PC-9 (cell line): ENCODE measurements around the gene PDHB. TPM values are rescaled to one million over a fixed set of nuclear protein-coding genes. Genes with fewer than 3 reads are reported as not detected.
A peak's percentile ranks its signal among the peaks of the same experiment; 100 is the strongest.

Experiments
- BruUV-seq: library from RNA; stranded (reverse); fragments of 400-500 nt; replicated peaks from 2 replicates; lab custom pipeline; 2021; lab: Mats Ljungman, UMichigan
- CTCF ChIA-PET: fragments of 300-600 bp; sonication (Branson Sonifier 250); formaldehyde crosslinking; loops from one replicate; lab custom pipeline; 2022; ENCODE audit warnings: antibody characterized with exemption; lab: Charles Lee
- POLR2A ChIA-PET: fragments of 300-600 bp; sonication (Branson Sonifier 250); formaldehyde crosslinking; loops from one replicate; lab custom pipeline; 2022; ENCODE audit warnings: antibody characterized with exemption; ENCODE audit not compliant: unreplicated experiment; lab: Charles Lee
- DNase-seq, 2 experiments: peaks; one replicate each; pipeline versions ENCODE4 v3.0.0 to v3.0.0-alpha.2; 2015 to 2022; ENCODE audit warnings: mixed read lengths in 1 of 2
- H2AFZ ChIP-seq: fragments of 200-600 bp; sonication (generic); 2 replicates; pipeline ENCODE4 v1.8.1; 2017; ENCODE audit warnings: antibody characterized with exemption
- H3F3A ChIP-seq: fragments of 200-600 bp; sonication (generic); 2 replicates; pipeline ENCODE4 v1.8.1; 2017; ENCODE audit warnings: antibody characterized with exemption, mild to moderate bottlenecking, low read depth; ENCODE audit not compliant: insufficient read depth
- H3K27ac ChIP-seq: fragments of 200-600 bp; sonication (generic); 2 replicates; pipeline ENCODE4 v1.6.1; 2016; ENCODE audit warnings: mixed run types
- H3K27me3 ChIP-seq: fragments of 200-600 bp; sonication (generic); 2 replicates; pipeline ENCODE4 v1.6.1; 2016; ENCODE audit warnings: low read depth, mixed run types; ENCODE audit not compliant: insufficient read depth
- H3K36me3 ChIP-seq: fragments of 200-600 bp; sonication (generic); 2 replicates; pipeline ENCODE4 v1.6.1; 2016; ENCODE audit warnings: low read depth, mixed run types
- H3K4me1 ChIP-seq: fragments of 200-600 bp; sonication (generic); replicated peaks from 2 replicates; pipeline ENCODE4 v1.6.1; 2016; ENCODE audit warnings: mixed run types; ENCODE audit not compliant: insufficient read depth
- H3K4me2 ChIP-seq: fragments of 200-600 bp; sonication (generic); 2 replicates; pipeline ENCODE4 v1.6.1; 2017; ENCODE audit warnings: mixed run types
- H3K4me3 ChIP-seq: fragments of 200-600 bp; sonication (generic); 2 replicates; pipeline ENCODE4 v1.6.1; 2016; ENCODE audit warnings: mixed run types
- H3K79me2 ChIP-seq: fragments of 200-600 bp; sonication (generic); 2 replicates; pipeline ENCODE4 v1.6.1; 2017; ENCODE audit warnings: low read depth, mixed run types
- H3K9me2 ChIP-seq: fragments of 200-600 bp; sonication (generic); 2 replicates; pipeline ENCODE4 v1.8.1; 2017; ENCODE audit warnings: mild to moderate bottlenecking; ENCODE audit not compliant: insufficient read depth
- H3K9me3 ChIP-seq: fragments of 200-600 bp; sonication (generic); 2 replicates; pipeline ENCODE4 v1.8.1; 2016; ENCODE audit warnings: low read depth; ENCODE audit not compliant: insufficient read depth
- H4K20me1 ChIP-seq: fragments of 200-600 bp; sonication (generic); 2 replicates; pipeline ENCODE4 v1.8.1; 2017; ENCODE audit not compliant: insufficient read depth
- EZH2 ChIP-seq: fragments of 200-600 bp; sonication (generic); IDR thresholded peaks from 2 replicates; pipeline ENCODE4 v1.8.0; 2017; ENCODE audit warnings: antibody characterized with exemption, low read depth
- intact Hi-C: fragments of 100-400 bp; cut with micrococcal nuclease; formaldehyde crosslinking; loops from one replicate; pipeline ENCODE4 v1.10.0; 2022; ENCODE audit not compliant: unreplicated experiment
- total RNA-seq: library from RNA; stranded (reverse); gene quantifications from 2 replicates; pipeline ENCODE4 v1.2.3, GENCODE V29; 2021
- TF ChIP-seq, protein P1 (sequence below): fragments of 200-600 bp; sonication (generic); conservative IDR thresholded peaks from 2 replicates; pipeline ENCODE4 v1.6.1; 2017; ENCODE audit warnings: mixed run types, antibody characterized with exemption, mild to moderate bottlenecking, moderate library complexity

The PDHB gene
- total RNA-seq, 1 experiment from 2014 or later: 69.8 TPM

DNA sequence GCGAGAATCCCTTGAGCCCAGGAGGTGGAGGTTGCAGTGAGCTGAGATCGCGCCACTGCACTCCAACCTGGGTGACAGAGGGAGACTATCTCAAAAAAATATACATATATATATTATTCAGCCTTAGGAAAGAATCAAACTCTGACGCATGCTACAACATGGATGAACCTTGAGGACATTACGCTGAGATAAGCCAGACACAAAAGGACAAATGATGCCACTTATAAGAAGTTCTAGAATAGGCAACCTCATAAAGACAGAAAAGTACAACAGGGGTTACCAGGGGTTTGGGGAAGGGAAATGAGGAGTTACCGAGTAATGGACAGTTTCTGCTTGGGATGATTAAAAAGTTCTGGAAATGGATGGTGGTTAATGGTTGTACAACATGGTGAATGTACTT is 727 bp downstream of the PDHB start:
- Histone ChIP-seq H2AFZ (peak overlapping the region; percentile 89; the same call in 1 of the 2 replicates), H3K9me2 (no peaks in the 10 kb centered on the region), H3K79me2 (peaks cover 17% of the 10 kb centered on the region), H3K9me3 (no peaks in the 10 kb centered on the region), H3K4me3 (peak overlapping the region; percentile 84), H3K4me1 (peaks cover 13% of the 10 kb centered on the region), H3K4me2 (peak overlapping the region; percentile 95), H3K36me3 (peaks cover 33% of the 10 kb centered on the region; the same call in 1 of the 2 replicates), H3K27me3 (no peaks in the 10 kb centered on the region), H3F3A (peaks cover 2% of the 10 kb centered on the region; the same call in 1 of the 2 replicates), H3K27ac (no peak overlapping the region), H4K20me1 (no peaks in the 10 kb centered on the region)
- intact Hi-C loops: loop anchor here (1.0 to 5.0 kb wide), 3 partner anchors 39 to 174 kb away; no protein-coding TSS in a partner anchor
- TSS peak; percentile 33 for BruUV-seq
- ChIA-PET POLR2A (no interaction called here), CTCF (no interaction called here)
- no peak for DNase-seq
- TF ChIP-seq, protein P1, sequence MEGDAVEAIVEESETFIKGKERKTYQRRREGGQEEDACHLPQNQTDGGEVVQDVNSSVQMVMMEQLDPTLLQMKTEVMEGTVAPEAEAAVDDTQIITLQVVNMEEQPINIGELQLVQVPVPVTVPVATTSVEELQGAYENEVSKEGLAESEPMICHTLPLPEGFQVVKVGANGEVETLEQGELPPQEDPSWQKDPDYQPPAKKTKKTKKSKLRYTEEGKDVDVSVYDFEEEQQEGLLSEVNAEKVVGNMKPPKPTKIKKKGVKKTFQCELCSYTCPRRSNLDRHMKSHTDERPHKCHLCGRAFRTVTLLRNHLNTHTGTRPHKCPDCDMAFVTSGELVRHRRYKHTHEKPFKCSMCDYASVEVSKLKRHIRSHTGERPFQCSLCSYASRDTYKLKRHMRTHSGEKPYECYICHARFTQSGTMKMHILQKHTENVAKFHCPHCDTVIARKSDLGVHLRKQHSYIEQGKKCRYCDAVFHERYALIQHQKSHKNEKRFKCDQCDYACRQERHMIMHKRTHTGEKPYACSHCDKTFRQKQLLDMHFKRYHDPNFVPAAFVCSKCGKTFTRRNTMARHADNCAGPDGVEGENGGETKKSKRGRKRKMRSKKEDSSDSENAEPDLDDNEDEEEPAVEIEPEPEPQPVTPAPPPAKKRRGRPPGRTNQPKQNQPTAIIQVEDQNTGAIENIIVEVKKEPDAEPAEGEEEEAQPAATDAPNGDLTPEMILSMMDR: no peak
- TF ChIP-seq EZH2: no peak

- no peaks in the 10 kb centered on the region for H3K9me2 ChIP-seq
- peaks cover 37% of the 10 kb centered on the region; the same call in 1 of the 2 replicates for H3K36me3 ChIP-seq
- H2AFZ ChIP-seq: no peak overlapping the region
- DNase-seq: no peak
- ChIA-PET CTCF (interaction anchor here (0.5 kb wide), 1 partner anchor 242 kb away, joined by 3 read pairs; no protein-coding TSS in a partner anchor), POLR2A (no interaction called here)
- BruUV-seq: no TSS peak
- TF ChIP-seq, protein P1: no peak
- no peak for TF ChIP-seq EZH2
- H3K4me3 ChIP-seq: no peak overlapping the region
- no peaks in the 10 kb centered on the region for H3K9me3 ChIP-seq
- H3K27me3 ChIP-seq: no peaks in the 10 kb centered on the region
- no peaks in the 10 kb centered on the region for H4K20me1 ChIP-seq
- peaks cover 13% of the 10 kb centered on the region for H3K4me1 ChIP-seq
- H3K79me2 ChIP-seq: peaks cover 17% of the 10 kb centered on the region
- no peak overlapping the region for H3K4me2 ChIP-seq
- H3F3A ChIP-seq: peaks cover 7% of the 10 kb centered on the region; the same call in 1 of the 2 replicates
- no peak overlapping the region for H3K27ac ChIP-seq
- intact Hi-C loops: loop anchor here (5.0 kb wide), 2 partner anchors 43 to 178 kb away; no protein-coding TSS in a partner anchor
Observed at GRCh38 chr3:58429657-58430056, 4.0 kb downstream of the PDHB start.

GRCh38 chr3:58427661-58428361 is 5.8 kb downstream of the PDHB start:
- DNase-seq: no peak
- H3K79me2 ChIP-seq: peaks cover 12% of the 10 kb centered on the region
- no peaks in the 10 kb centered on the region for H3K9me2 ChIP-seq
- TF ChIP-seq EZH2: no peak
- TF ChIP-seq, protein P1: no peak
- no peaks in the 10 kb centered on the region for H3K9me3 ChIP-seq
- no peak overlapping the region for H2AFZ ChIP-seq
- ChIA-PET POLR2A (no interaction called here), CTCF (interaction anchor here (0.5 kb wide), 1 partner anchor 213 kb away, joined by 11 read pairs; no protein-coding TSS in a partner anchor)
- H3K4me2 ChIP-seq: no peak overlapping the region
- H4K20me1 ChIP-seq: no peaks in the 10 kb centered on the region
- intact Hi-C loops: no loop called here
- no peak overlapping the region for H3K27ac ChIP-seq
- no TSS peak for BruUV-seq
- H3K4me3 ChIP-seq: no peak overlapping the region
- H3K4me1 ChIP-seq: peaks cover 6% of the 10 kb centered on the region; the same call in 1 of the 2 replicates
- H3K36me3 ChIP-seq: peaks cover 37% of the 10 kb centered on the region; the same call in 1 of the 2 replicates
- no peaks in the 10 kb centered on the region for H3K27me3 ChIP-seq
- peaks cover 7% of the 10 kb centered on the region; the same call in 1 of the 2 replicates for H3F3A ChIP-seq
